Measurements from ENCODE around the gene CDKN2B-AS1. TPM values are rescaled to one million over a fixed set of nuclear protein-coding genes. Genes with fewer than 3 reads are reported as not detected.

The CDKN2B-AS1 gene
- total and polyA plus RNA-seq, 12 donors, result 0.13 to 2.5 (median 0.74) TPM; not detected in 1

GRCh38 chr9:22118810-22119521 lies 124.4 kb downstream of the CDKN2B-AS1 start:
- no peak overlapping the region for H3K4me3 ChIP-seq
- no peaks in the 10 kb centered on the region for H3K9me3 ChIP-seq (replicated peaks in 1 of 3)
- no peak for DNase-seq
- H3K4me1 ChIP-seq (replicated peaks in 1 of 2), result no peaks in the 10 kb centered on the region
- no peaks in the 10 kb centered on the region for H3K36me3 ChIP-seq (replicated peaks in 1 of 2)
- H3K27ac ChIP-seq, result no peak overlapping the region
- no peaks in the 10 kb centered on the region for H3K27me3 ChIP-seq
- WGBS, 4 donors, result 73 to 80% (median 77%) methylated on average over 5 of the region's 5 CpGs
- TF ChIP-seq CTCF (IDR thresholded peaks at IDR 0.05) (no peak), POLR2A (IDR thresholded peaks at IDR 0.05) (no peak)
- intact Hi-C loops (cut with DNase I), result loop anchor here (10.0 kb wide), 3 partner anchors 64 to 314 kb away; partner anchors contain the start of gene MTAP (in 1 of the 2)

GRCh38 chr9:22119522-22120158 lies 125.0 kb downstream of the CDKN2B-AS1 start:
- no peak overlapping the region for H3K4me3 ChIP-seq
- H3K4me1 ChIP-seq (replicated peaks in 1 of 2), result no peaks in the 10 kb centered on the region
- no peak overlapping the region for H3K27ac ChIP-seq
- no peaks in the 10 kb centered on the region for H3K36me3 ChIP-seq (replicated peaks in 1 of 2)
- H3K9me3 ChIP-seq (replicated peaks in 1 of 3), result no peaks in the 10 kb centered on the region
- no peaks in the 10 kb centered on the region for H3K27me3 ChIP-seq
- DNase-seq, result peak in 3 of 7 donors; percentile 16 to 35 (median 27)
- TF ChIP-seq POLR2A (IDR thresholded peaks at IDR 0.05), result no peak
- peak; percentile 22 to 58 (median 52) for TF ChIP-seq CTCF (IDR thresholded peaks at IDR 0.05)
- intact Hi-C loops (cut with DNase I), result loop anchor here (5.0 to 10.0 kb wide), 4 partner anchors 65 to 315 kb away; partner anchors contain the start of gene MTAP (in 1 of the 2)
- WGBS, 4 donors, result 25 to 44% (median 34%) methylated on average over 3 of the region's 3 CpGs

- H3K4me3 ChIP-seq, result no peak overlapping the region
Observed at GRCh38 chr9:22120159-22120549, 125.6 kb downstream of the CDKN2B-AS1 start.

More at GRCh38 chr9:22120159-22120549, 125.6 kb downstream of the CDKN2B-AS1 start:
- no peaks in the 10 kb centered on the region for H3K4me1 ChIP-seq (replicated peaks in 1 of 2)
- no peak overlapping the region for H3K27ac ChIP-seq
- no peak for TF ChIP-seq CTCF (IDR thresholded peaks at IDR 0.05)
- no peak for TF ChIP-seq POLR2A (IDR thresholded peaks at IDR 0.05)
- no peaks in the 10 kb centered on the region for H3K27me3 ChIP-seq
- WGBS, 4 donors, result 84 to 96% (median 90%) methylated on average over 1 of the region's 1 CpG
- H3K36me3 ChIP-seq (replicated peaks in 1 of 2), result no peaks in the 10 kb centered on the region
- no peaks in the 10 kb centered on the region for H3K9me3 ChIP-seq (replicated peaks in 1 of 3)
- no peak for DNase-seq
- intact Hi-C loops (cut with DNase I), result loop anchor here in 1 of 2 donors (5.0 kb wide), 1 partner anchor 308 kb away; no protein-coding TSS in a partner anchor
